Measurements from ENCODE around the gene BSN. TPM values are rescaled to one million over a fixed set of nuclear protein-coding genes. Genes with fewer than 3 reads are reported as not detected.

Gene BSN
- total and polyA plus RNA-seq, 2 donors (not counting 1 experiment from before 2014, with no cell fraction given) = 0.03 to 0.20 TPM

DNA sequence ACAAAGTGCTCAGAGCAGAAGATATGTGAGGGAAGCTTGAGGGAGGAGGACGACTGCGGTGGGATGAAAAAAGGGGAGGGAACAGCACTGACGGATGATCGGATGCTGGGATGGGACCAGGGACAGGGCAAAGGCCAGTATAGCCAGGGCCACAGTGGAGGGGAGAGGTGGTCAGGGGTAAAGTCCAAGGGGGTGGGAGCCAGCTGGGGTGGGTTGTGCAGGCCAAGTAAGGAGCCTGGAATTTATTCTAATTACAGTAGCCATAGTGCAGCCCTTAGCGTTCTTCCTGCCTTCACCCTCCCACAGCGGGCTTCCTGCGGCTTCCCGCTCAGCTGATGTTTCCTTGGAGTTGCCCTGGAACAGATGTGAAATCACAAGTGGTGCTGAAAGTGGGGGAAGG lies 112.3 kb downstream of the BSN start:
- TF ChIP-seq EZH2 (IDR thresholded peaks at IDR 0.05; ENCODE audit: borderline replicate concordance, insufficient read depth, low read depth, low read length, poor library complexity, severe bottlenecking) = no peak
- TF ChIP-seq, protein P1, sequence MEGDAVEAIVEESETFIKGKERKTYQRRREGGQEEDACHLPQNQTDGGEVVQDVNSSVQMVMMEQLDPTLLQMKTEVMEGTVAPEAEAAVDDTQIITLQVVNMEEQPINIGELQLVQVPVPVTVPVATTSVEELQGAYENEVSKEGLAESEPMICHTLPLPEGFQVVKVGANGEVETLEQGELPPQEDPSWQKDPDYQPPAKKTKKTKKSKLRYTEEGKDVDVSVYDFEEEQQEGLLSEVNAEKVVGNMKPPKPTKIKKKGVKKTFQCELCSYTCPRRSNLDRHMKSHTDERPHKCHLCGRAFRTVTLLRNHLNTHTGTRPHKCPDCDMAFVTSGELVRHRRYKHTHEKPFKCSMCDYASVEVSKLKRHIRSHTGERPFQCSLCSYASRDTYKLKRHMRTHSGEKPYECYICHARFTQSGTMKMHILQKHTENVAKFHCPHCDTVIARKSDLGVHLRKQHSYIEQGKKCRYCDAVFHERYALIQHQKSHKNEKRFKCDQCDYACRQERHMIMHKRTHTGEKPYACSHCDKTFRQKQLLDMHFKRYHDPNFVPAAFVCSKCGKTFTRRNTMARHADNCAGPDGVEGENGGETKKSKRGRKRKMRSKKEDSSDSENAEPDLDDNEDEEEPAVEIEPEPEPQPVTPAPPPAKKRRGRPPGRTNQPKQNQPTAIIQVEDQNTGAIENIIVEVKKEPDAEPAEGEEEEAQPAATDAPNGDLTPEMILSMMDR (IDR thresholded peaks at IDR 0.05) = no peak
- Histone ChIP-seq H3K79me2 (ENCODE audit: control insufficient read depth, insufficient read depth, low read length) (no peaks in the 10 kb centered on the region), H3K27ac (ENCODE audit: low read length in 2 of 2) (no peak overlapping the region), H2AFZ (ENCODE audit: insufficient read depth, low read depth, low read length, poor library complexity, severe bottlenecking) (no peak overlapping the region), H4K20me1 (ENCODE audit: control insufficient read depth, insufficient read depth, low read length, poor library complexity, severe bottlenecking) (no peaks in the 10 kb centered on the region), H3K9ac (ENCODE audit: low read length) (no peak overlapping the region), H3K27me3 (replicated peaks in 1 of 4; ENCODE audit: control extremely low read depth in 1 of 4, control insufficient read depth in 3 of 4, insufficient read depth in 4 of 4, low read length in 3 of 4) (no peaks in the 10 kb centered on the region), H3K4me2 (replicated peaks; ENCODE audit: low read depth, low read length, poor library complexity, severe bottlenecking) (no peak overlapping the region), H3K36me3 (replicated peaks in 1 of 2; ENCODE audit: control extremely low read depth in 1 of 2, control insufficient read depth in 1 of 2, extremely low read depth in 1 of 2, insufficient read depth in 2 of 2, low read length in 1 of 2) (no peaks in the 10 kb centered on the region), H3K9me3 (ENCODE audit: control extremely low read depth in 1 of 3, control insufficient read depth in 2 of 3, insufficient read depth in 1 of 3, low read length in 2 of 3) (no peaks in the 10 kb centered on the region), H3K4me3 (ENCODE audit: control extremely low read depth in 1 of 5, extremely low read depth in 1 of 5, insufficient read depth in 1 of 5, low read depth in 2 of 5, low read length in 4 of 5) (no peak overlapping the region), H3K4me1 (ENCODE audit: control insufficient read depth in 2 of 2, insufficient read depth in 2 of 2, low read length in 2 of 2) (no peaks in the 10 kb centered on the region)
- POLR2A ChIA-PET = no interaction called here
- no peak for ATAC-seq (ENCODE audit: low read depth)
- no peak overlapping the region for H3K4me3 Mint-ChIP-seq
- DNase-seq = no peak
- intact Hi-C loops (cut with micrococcal nuclease) = no loop called here
- CTCF ChIA-PET = interaction anchor here (1.7 kb wide), 1 partner anchor 127 kb away, joined by 7 read pairs; no protein-coding TSS in a partner anchor
- no peaks in the 10 kb centered on the region for H3K4me1 Mint-ChIP-seq
- no peaks in the 10 kb centered on the region for H3K9me3 Mint-ChIP-seq (ENCODE audit: insufficient read depth)
- no peak overlapping the region for H3K27ac Mint-ChIP-seq
- 95% methylated on average over 6 of the region's 8 CpGs for WGBS (ENCODE audit: insufficient coverage)
- peaks cover 3% of the 10 kb centered on the region for H3K27me3 Mint-ChIP-seq

DNA sequence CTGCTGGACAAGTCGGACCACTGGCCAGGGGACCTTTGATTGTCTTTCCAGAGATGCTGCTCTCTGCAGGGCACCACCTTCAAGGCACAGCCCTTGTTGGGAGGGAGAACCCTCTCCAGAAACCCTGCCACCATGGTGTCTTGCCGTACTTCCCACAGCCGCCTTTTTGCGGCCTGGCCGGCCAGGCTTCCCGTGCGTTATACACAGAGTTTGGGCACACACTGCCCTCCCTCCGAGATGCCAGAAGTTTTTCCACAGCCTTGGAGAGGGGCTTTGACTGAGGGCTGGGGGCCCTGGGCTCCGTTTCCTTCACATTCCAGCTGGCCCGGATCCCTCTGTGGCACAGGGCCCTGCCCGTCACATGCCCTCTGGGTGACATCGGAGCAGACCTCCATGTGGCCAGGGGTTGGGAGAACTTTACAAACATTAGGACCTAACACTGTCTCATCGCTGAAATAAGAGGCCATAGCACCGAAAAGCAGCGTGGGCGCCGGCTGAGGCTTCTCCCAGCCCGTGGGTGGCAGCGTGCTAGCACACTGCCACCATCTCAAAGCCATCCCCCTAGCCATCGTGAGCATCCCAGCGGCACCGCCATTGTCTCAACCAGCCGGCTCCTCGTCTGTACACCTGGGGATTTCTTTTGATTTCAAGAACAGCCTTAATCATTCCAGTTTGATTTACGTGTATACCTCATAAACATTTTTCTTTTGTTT lies 113.6 kb downstream of the BSN start:
- no peak overlapping the region for H2AFZ ChIP-seq (ENCODE audit: insufficient read depth, low read depth, low read length, poor library complexity, severe bottlenecking)
- no peak for TF ChIP-seq EZH2 (IDR thresholded peaks at IDR 0.05; ENCODE audit: borderline replicate concordance, insufficient read depth, low read depth, low read length, poor library complexity, severe bottlenecking)
- TF ChIP-seq, protein P1 (IDR thresholded peaks at IDR 0.05) = no peak
- H3K4me3 Mint-ChIP-seq = no peak overlapping the region
- H3K9ac ChIP-seq (ENCODE audit: low read length) = no peak overlapping the region
- no peak overlapping the region for H3K4me2 ChIP-seq (replicated peaks; ENCODE audit: low read depth, low read length, poor library complexity, severe bottlenecking)
- H3K27ac ChIP-seq (ENCODE audit: low read length in 2 of 2) = no peak overlapping the region
- no peaks in the 10 kb centered on the region for H4K20me1 ChIP-seq (ENCODE audit: control insufficient read depth, insufficient read depth, low read length, poor library complexity, severe bottlenecking)
- H3K36me3 ChIP-seq (replicated peaks in 1 of 2; ENCODE audit: control extremely low read depth in 1 of 2, control insufficient read depth in 1 of 2, extremely low read depth in 1 of 2, insufficient read depth in 2 of 2, low read length in 1 of 2) = no peaks in the 10 kb centered on the region
- no peak overlapping the region for H3K4me3 ChIP-seq (ENCODE audit: control extremely low read depth in 1 of 5, extremely low read depth in 1 of 5, insufficient read depth in 1 of 5, low read depth in 2 of 5, low read length in 4 of 5)
- intact Hi-C loops (cut with micrococcal nuclease) = no loop called here
- H3K79me2 ChIP-seq (ENCODE audit: control insufficient read depth, insufficient read depth, low read length) = no peaks in the 10 kb centered on the region
- H3K4me1 Mint-ChIP-seq = peaks cover 6% of the 10 kb centered on the region
- no peak for ATAC-seq (ENCODE audit: low read depth)
- no peaks in the 10 kb centered on the region for H3K27me3 ChIP-seq (replicated peaks in 1 of 4; ENCODE audit: control extremely low read depth in 1 of 4, control insufficient read depth in 3 of 4, insufficient read depth in 4 of 4, low read length in 3 of 4)
- DNase-seq = no peak
- H3K4me1 ChIP-seq (ENCODE audit: control insufficient read depth in 2 of 2, insufficient read depth in 2 of 2, low read length in 2 of 2) = no peaks in the 10 kb centered on the region
- H3K9me3 ChIP-seq (ENCODE audit: control extremely low read depth in 1 of 3, control insufficient read depth in 2 of 3, insufficient read depth in 1 of 3, low read length in 2 of 3) = no peaks in the 10 kb centered on the region
- peaks cover 3% of the 10 kb centered on the region for H3K27me3 Mint-ChIP-seq
- CTCF ChIA-PET = no interaction called here
- POLR2A ChIA-PET = no interaction called here
- no peak overlapping the region for H3K27ac Mint-ChIP-seq
- WGBS (ENCODE audit: insufficient coverage) = 87% methylated on average over 23 of the region's 25 CpGs
- no peaks in the 10 kb centered on the region for H3K9me3 Mint-ChIP-seq (ENCODE audit: insufficient read depth)
